ENCODE results near the gene PPP2R1B.

PPP2R1B gene

DNA sequence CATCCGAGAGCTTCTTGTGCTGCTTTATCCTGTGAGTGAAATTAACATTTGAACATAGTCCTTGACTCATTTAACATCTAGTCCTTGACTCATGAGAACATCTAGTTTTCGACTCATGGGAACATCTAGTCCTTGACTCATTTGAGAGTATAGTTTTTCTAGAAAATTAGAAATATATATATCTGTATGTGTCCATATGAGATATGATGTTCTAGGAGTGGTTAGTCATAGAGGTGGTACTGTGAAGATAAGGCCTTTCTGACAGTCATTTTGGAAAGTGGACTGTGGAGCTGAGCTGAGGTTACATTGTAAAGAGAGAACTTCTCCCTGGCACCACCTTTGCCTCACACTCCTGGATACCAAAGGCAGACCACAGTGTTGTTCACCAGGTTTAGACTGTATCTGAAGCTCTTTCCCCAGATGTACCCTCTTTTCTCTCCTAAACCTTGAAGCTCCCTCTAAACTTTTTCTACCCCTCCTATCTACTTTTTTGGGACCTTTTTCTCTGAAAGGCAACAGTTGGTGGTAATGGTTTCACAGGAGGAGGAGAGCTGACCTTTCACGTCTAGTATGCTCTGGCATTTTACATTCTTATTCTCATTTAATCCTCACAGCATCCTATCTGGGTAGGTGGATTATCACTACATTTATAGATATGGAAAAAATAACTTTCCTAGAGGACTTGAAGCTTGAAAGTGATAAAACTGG is 67.2 kb downstream of the PPP2R1B start:
- in situ Hi-C loops (cut with MboI; ENCODE audit: low sequenced_read_pairs) = no loop called here

DNA sequence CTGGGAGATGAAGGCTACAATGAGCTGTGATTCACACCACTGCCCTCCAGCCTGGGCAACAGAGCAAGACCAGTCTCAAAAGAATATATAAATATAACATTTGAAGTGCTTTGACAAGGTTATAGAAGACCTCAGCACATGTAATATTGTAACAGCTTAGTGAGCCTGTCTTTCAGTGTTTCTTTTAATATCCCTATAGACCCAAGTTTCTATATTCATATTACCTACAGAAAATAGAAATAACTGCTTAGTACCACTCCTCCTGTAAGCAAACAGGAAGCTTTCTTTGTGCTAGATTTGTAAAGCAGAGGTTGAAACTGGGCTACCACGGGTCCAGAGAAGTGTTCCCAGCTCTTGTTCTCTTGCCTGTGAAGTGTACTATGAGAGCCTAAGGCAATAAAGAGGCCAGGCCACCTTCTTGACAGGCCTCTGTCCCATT is 68.2 kb downstream of the PPP2R1B start:
- in situ Hi-C loops (cut with MboI; ENCODE audit: low sequenced_read_pairs) = no loop called here

DNA sequence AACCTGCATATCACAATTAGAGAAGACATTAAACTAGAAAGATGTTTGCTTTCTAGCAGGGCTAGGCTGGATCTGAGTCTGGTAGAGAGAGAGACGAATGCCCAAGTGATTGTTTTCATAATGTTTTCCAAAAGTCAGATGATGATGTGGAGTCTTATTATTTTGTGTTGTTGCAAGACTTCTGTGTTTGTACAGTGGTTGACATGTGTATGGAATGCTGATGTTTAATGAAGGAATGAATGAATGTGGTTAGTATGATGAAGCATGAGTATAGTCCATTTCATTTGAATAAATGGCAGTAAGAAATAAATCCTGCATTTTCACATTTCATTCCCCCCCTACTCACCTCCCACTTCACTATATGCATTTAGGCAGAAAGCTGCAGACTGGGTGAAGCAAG is 69.6 kb downstream of the PPP2R1B start:
- in situ Hi-C loops (cut with MboI; ENCODE audit: low sequenced_read_pairs) = no loop called here

DNA sequence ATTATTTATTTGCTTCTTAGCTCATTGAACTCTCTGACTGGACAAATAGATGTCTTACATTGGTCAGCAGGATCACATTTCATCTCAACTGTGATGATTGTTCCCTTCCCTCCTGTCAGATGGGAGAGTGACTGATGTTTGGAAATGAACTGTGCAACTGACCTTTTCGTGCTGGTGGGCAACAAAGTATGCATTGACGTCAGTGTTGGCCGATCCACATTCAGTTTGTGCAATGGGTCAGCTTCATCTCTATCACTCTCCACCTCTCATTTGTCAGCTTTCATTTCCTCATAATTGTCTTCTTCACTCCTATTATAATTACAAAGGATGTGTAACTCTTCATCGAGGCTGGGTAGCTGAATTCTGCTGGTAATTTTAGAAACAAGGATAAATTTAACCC is 71.3 kb downstream of the PPP2R1B start:
- in situ Hi-C loops (cut with MboI; ENCODE audit: low sequenced_read_pairs) = no loop called here

DNA sequence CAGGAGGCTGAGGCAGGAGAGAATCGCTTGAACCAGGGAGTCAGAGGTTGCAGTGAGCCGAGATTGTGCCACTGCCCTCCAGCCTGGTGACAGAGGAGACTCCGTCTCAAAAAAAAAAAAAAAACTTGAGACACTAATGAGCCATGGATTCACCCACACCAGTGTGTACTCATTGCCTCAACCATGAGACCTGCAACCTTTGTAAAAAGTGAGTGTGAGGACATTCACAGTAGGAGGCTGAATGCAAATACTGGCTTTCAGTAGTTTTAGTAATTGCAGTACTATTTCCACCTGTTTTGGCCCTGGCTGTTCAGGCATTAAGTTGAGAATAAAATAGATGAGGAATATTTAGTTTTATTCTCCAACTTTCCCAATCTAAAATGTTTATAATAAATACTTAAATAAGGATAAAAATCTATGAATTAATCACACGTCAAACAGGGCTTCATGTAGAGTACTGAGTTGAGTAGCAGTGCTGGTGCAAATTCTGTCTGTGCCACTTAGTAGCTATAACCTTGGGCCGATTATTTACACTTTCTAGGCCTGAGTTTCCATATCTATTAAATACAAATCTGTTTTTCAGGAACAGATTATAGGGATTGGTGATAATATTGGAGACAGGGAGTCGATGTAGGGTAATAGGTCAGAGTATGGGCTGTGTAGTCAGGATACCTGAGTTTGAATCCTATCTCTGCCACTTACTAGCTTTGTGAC is 72.8 kb downstream of the PPP2R1B start:
- in situ Hi-C loops (cut with MboI; ENCODE audit: low sequenced_read_pairs) = no loop called here

- in situ Hi-C loops (cut with MboI; ENCODE audit: low sequenced_read_pairs) = no loop called here
These were observed 74.4 kb downstream of the PPP2R1B start for GRCh38 chr11:111691741-111692140.

DNA sequence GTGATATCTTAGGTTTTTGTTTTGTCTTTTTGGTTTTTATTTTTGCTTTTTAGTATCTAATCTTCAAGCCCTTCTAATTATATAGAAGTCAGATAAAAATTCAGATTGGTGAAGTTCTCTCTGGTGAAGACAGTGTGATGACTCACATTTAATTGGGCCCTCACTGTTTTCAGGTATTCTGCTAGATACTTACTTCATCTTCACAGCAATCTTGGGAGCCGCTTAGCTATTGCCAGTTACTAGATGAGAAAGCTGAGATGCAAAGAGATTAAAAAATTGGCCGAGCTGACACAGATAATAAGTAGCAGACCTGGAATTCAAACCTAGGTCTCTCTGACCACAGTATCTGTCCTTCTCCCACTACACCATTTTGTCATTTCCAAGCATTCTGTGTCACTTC is 75.0 kb downstream of the PPP2R1B start:
- in situ Hi-C loops (cut with MboI; ENCODE audit: low sequenced_read_pairs) = no loop called here

- in situ Hi-C loops (cut with MboI; ENCODE audit: low sequenced_read_pairs) = no loop called here
These were observed 78.2 kb downstream of the PPP2R1B start for GRCh38 chr11:111688013-111688412.

GRCh38 chr11:111684251-111684650 is 81.9 kb downstream of the PPP2R1B start:
- in situ Hi-C loops (cut with MboI; ENCODE audit: low sequenced_read_pairs) = no loop called here

DNA sequence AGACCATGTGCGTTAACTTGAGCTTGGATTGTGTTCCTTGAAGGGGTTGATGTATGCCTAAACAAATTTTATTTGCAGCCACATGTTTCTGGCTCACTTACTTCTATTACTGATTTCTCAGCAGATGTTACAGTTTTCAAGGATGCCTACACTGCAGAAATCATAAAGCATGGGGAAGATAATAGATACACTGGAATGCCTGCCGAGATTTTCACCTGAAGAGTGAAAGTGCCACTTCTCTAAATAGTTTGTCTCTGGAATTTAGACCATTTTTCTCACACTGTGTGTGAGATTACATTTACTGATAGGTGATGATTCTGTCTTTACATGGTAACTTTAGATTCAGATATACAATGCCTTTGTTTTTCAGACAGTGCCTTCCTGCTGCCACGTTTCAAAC is 82.4 kb downstream of the PPP2R1B start:
- in situ Hi-C loops (cut with MboI; ENCODE audit: low sequenced_read_pairs) = no loop called here

DNA sequence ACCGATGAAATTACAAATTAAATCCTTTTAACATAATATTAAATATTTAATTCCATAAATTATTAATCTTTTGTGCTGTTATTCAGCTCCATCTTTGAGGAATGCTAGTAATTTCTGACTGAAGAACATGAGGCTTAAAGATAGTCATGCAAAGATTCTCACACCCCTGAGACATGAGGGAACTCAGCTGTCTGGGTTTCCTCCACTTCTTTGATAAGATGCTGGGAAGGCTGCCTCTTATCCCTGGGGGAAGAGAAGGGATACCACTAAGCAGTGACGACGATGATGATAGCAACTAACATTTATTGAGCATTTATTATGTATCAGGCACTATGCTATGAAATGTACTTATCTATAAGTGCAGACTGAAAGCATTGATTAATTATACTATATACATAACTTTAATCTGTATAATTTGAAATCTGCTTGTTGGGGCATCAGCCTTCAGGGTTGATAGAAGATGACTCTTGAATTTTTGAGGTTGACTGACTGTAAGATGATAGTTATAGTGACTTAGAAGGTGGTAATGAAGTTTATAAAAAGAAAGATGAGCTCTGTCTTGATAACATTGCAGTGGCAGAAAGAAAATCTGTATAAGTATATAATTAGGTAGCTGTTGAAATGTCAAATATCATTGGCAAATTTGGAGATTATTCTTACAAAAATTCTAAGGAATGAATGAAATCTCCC is 85.6 kb downstream of the PPP2R1B start:
- in situ Hi-C loops (cut with MboI; ENCODE audit: low sequenced_read_pairs) = no loop called here

All from HL-60/S4 treated with phorbol 12-myristate 13-acetate at 8.2 ng/mL for 4 days and 3 days (cell line).